ENCODE results near the gene SPSB1. TPM values are rescaled to one million over a fixed set of nuclear protein-coding genes. Genes with fewer than 3 reads are reported as not detected.

The SPSB1 gene
- total RNA-seq, 4 donors from 2014 or later: 12.3 to 29.6 (median 20.7) TPM

- no peaks in the 10 kb centered on the region for H3K36me3 ChIP-seq
- intact Hi-C loops (cut with DNase I; ENCODE audit: low total_unique reads): no loop called here
- H3K27me3 ChIP-seq: no peaks in the 10 kb centered on the region
- no peaks in the 10 kb centered on the region for H3K9me3 ChIP-seq
- H3K4me1 ChIP-seq: peaks cover 0 to 55% of the 10 kb centered on the region in 2 donors
- DNase-seq: no peak
- TF ChIP-seq POLR2A (IDR thresholded peaks at IDR 0.05): no peak
- TF ChIP-seq CTCF (IDR thresholded peaks at IDR 0.05): no peak
- no peak overlapping the region for H3K4me3 ChIP-seq
- peak overlapping the region; percentile 22 to 23 for H3K27ac ChIP-seq
Measured at GRCh38 chr1:9315411-9316079, 22.9 kb downstream of the SPSB1 start.

GRCh38 chr1:9316080-9316444, 23.4 kb downstream of the SPSB1 start:
- H3K4me1 ChIP-seq: peaks cover 0 to 57% of the 10 kb centered on the region in 2 donors
- H3K9me3 ChIP-seq: no peaks in the 10 kb centered on the region
- H3K36me3 ChIP-seq: no peaks in the 10 kb centered on the region
- no peak for TF ChIP-seq POLR2A (IDR thresholded peaks at IDR 0.05)
- no peak for TF ChIP-seq CTCF (IDR thresholded peaks at IDR 0.05)
- peak overlapping the region; percentile 22 to 23 for H3K27ac ChIP-seq
- DNase-seq: no peak
- intact Hi-C loops (cut with DNase I; ENCODE audit: low total_unique reads): no loop called here
- no peak overlapping the region for H3K4me3 ChIP-seq
- no peaks in the 10 kb centered on the region for H3K27me3 ChIP-seq

GRCh38 chr1:9316512-9316911, 23.8 kb downstream of the SPSB1 start:
- H3K36me3 ChIP-seq: no peaks in the 10 kb centered on the region
- intact Hi-C loops (cut with DNase I; ENCODE audit: low total_unique reads): no loop called here
- TF ChIP-seq POLR2A (IDR thresholded peaks at IDR 0.05) (no peak), CTCF (IDR thresholded peaks at IDR 0.05) (no peak)
- no peaks in the 10 kb centered on the region for H3K27me3 ChIP-seq
- no peak for DNase-seq
- H3K4me1 ChIP-seq: peaks cover 0 to 57% of the 10 kb centered on the region in 2 donors
- H3K9me3 ChIP-seq: no peaks in the 10 kb centered on the region
- H3K27ac ChIP-seq: peak overlapping the region in 1 of 2 donors; percentile 23
- no peak overlapping the region for H3K4me3 ChIP-seq

DNA sequence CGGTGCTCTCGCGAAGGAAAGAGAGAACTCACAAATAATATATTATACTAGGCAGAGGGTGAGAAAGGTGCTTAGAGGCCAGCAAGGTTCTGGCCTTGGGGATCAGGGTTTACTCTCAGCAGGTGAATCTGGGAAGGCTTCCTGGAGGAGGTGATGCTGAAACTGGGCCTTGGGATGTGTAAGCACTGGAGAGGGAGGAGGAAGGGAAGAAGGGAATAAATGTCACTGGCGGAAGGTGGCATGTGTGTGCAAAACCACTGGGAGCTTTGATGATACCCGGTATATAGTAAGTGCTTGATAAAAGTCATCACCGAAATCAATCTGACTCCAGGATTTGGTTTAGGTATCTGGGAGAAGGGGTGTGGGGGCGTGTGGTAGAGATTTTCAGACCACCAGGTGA, 24.4 kb downstream of the SPSB1 start:
- no peaks in the 10 kb centered on the region for H3K9me3 ChIP-seq
- H3K4me1 ChIP-seq: peaks cover 0 to 54% of the 10 kb centered on the region in 2 donors
- no peaks in the 10 kb centered on the region for H3K36me3 ChIP-seq
- no peak overlapping the region for H3K4me3 ChIP-seq
- intact Hi-C loops (cut with DNase I; ENCODE audit: low total_unique reads): no loop called here
- no peak for DNase-seq
- H3K27ac ChIP-seq: peak overlapping the region; percentile 69 to 80
- TF ChIP-seq POLR2A (IDR thresholded peaks at IDR 0.05) (no peak), CTCF (IDR thresholded peaks at IDR 0.05) (no peak)
- H3K27me3 ChIP-seq: no peaks in the 10 kb centered on the region

GRCh38 chr1:9317591-9318417, 25.1 kb downstream of the SPSB1 start:
- Histone ChIP-seq H3K27ac (peak overlapping the region; percentile 69 to 80), H3K36me3 (no peaks in the 10 kb centered on the region), H3K4me1 (peaks cover 0 to 50% of the 10 kb centered on the region in 2 donors), H3K4me3 (peak overlapping the region in 1 of 2 donors; percentile 26), H3K27me3 (no peaks in the 10 kb centered on the region), H3K9me3 (no peaks in the 10 kb centered on the region)
- TF ChIP-seq CTCF (IDR thresholded peaks at IDR 0.05) (no peak), POLR2A (IDR thresholded peaks at IDR 0.05) (no peak)
- DNase-seq: peak; percentile 80 to 82
- intact Hi-C loops (cut with DNase I; ENCODE audit: low total_unique reads): no loop called here

All from uterus (tissue), 4 donors.